Glutamatergic neuron (in vitro differentiated cells): ENCODE measurements around the gene ZMIZ1. TPM values are rescaled to one million over a fixed set of nuclear protein-coding genes. Genes with fewer than 3 reads are reported as not detected.

Experiments used
- DNase-seq: peaks from one replicate; pipeline ENCODE4 v3.0.0; 2022
- H3K27ac Mint-ChIP-seq: one replicate; pipeline ENCODE4 v1.8.0; 2020; ENCODE audit warnings: mild to moderate bottlenecking, mixed read lengths, inconsistent platforms; ENCODE audit not compliant: unreplicated experiment
- H3K27me3 Mint-ChIP-seq: one replicate; pipeline ENCODE4 v1.8.0; 2020; ENCODE audit warnings: mild to moderate bottlenecking, moderate library complexity, mixed read lengths, inconsistent platforms; ENCODE audit not compliant: unreplicated experiment
- H3K36me3 Mint-ChIP-seq: one replicate; pipeline ENCODE4 v1.8.0; 2020; ENCODE audit warnings: mild to moderate bottlenecking, mixed read lengths, inconsistent platforms; ENCODE audit not compliant: unreplicated experiment
- H3K4me1 Mint-ChIP-seq: one replicate; pipeline ENCODE4 v1.8.0; 2020; ENCODE audit warnings: mild to moderate bottlenecking, low read depth, mixed read lengths, inconsistent platforms; ENCODE audit not compliant: unreplicated experiment
- H3K4me3 Mint-ChIP-seq: one replicate; pipeline ENCODE4 v1.8.0; 2020; ENCODE audit warnings: mild to moderate bottlenecking, mixed read lengths, inconsistent platforms; ENCODE audit not compliant: unreplicated experiment
- H3K9me3 Mint-ChIP-seq: one replicate; pipeline ENCODE4 v1.8.0; 2020; ENCODE audit warnings: mild to moderate bottlenecking, moderate library complexity, mixed read lengths, inconsistent platforms; ENCODE audit not compliant: unreplicated experiment
- CTCF ChIP-seq: fragments of 200-600 bp; sonication (generic); IDR thresholded peaks from one replicate; pipeline ENCODE4 v1.5.0; 2021; ENCODE audit not compliant: partially characterized antibody, unreplicated experiment
- total RNA-seq: library from RNA; stranded (reverse); fragmentation: NEBNext Ultra II Directional; extraction: Animal tissue kit (Norgen Biotek cat#: 25700); gene quantifications from one replicate; pipeline ENCODE4 v1.2.1, GENCODE V29; 2021; ENCODE audit not compliant: unreplicated experiment

Gene ZMIZ1
- total RNA-seq, 1 donor from 2014 or later: 230 TPM

- H3K9me3 Mint-ChIP-seq: peaks cover 29% of the 10 kb centered on the region
- H3K27ac Mint-ChIP-seq: no peak overlapping the region
- TF ChIP-seq CTCF: no peak
- H3K27me3 Mint-ChIP-seq: peaks cover 19% of the 10 kb centered on the region
- peaks cover 49% of the 10 kb centered on the region for H3K4me1 Mint-ChIP-seq
- DNase-seq: no peak
- H3K36me3 Mint-ChIP-seq: peaks cover 4% of the 10 kb centered on the region
- no peak overlapping the region for H3K4me3 Mint-ChIP-seq
Observed at GRCh38 chr10:79162022-79162421, 93.3 kb downstream of the ZMIZ1 start.

GRCh38 chr10:79162861-79163665 is 94.3 kb downstream of the ZMIZ1 start:
- H3K9me3 Mint-ChIP-seq: peaks cover 31% of the 10 kb centered on the region
- H3K4me3 Mint-ChIP-seq: no peak overlapping the region
- DNase-seq: no peak
- H3K27ac Mint-ChIP-seq: no peak overlapping the region
- H3K27me3 Mint-ChIP-seq: peaks cover 17% of the 10 kb centered on the region
- H3K36me3 Mint-ChIP-seq: peaks cover 4% of the 10 kb centered on the region
- TF ChIP-seq CTCF: no peak
- peaks cover 57% of the 10 kb centered on the region for H3K4me1 Mint-ChIP-seq

GRCh38 chr10:79163666-79163975 is 94.9 kb downstream of the ZMIZ1 start:
- Mint-ChIP-seq H3K27ac (no peak overlapping the region), H3K4me1 (peaks cover 57% of the 10 kb centered on the region), H3K27me3 (peaks cover 14% of the 10 kb centered on the region), H3K9me3 (peaks cover 33% of the 10 kb centered on the region), H3K4me3 (no peak overlapping the region), H3K36me3 (peaks cover 4% of the 10 kb centered on the region)
- DNase-seq: no peak
- TF ChIP-seq CTCF: no peak

- peaks cover 58% of the 10 kb centered on the region for H3K4me1 Mint-ChIP-seq
- H3K27ac Mint-ChIP-seq: peak overlapping the region; percentile 48
- no peak for TF ChIP-seq CTCF
- no peak overlapping the region for H3K4me3 Mint-ChIP-seq
- H3K36me3 Mint-ChIP-seq: peaks cover 4% of the 10 kb centered on the region
- DNase-seq: no peak
- H3K9me3 Mint-ChIP-seq: peaks cover 32% of the 10 kb centered on the region
- H3K27me3 Mint-ChIP-seq: peaks cover 14% of the 10 kb centered on the region
Observed at GRCh38 chr10:79164075-79164474, 95.3 kb downstream of the ZMIZ1 start.

GRCh38 chr10:79165070-79165778 is 96.5 kb downstream of the ZMIZ1 start:
- peak overlapping the region; percentile 43 for H3K27ac Mint-ChIP-seq

More at GRCh38 chr10:79165070-79165778, 96.5 kb downstream of the ZMIZ1 start:
- no peak for TF ChIP-seq CTCF
- Mint-ChIP-seq H3K4me3 (no peak overlapping the region), H3K27me3 (peaks cover 14% of the 10 kb centered on the region), H3K4me1 (peaks cover 56% of the 10 kb centered on the region), H3K36me3 (peaks cover 4% of the 10 kb centered on the region), H3K9me3 (peaks cover 34% of the 10 kb centered on the region)
- DNase-seq: no peak
